Body of pancreas (tissue), 4 donors: ENCODE results near the gene HTT. TPM values are rescaled to one million over a fixed set of nuclear protein-coding genes. Genes with fewer than 3 reads are reported as not detected.
A peak's percentile ranks its signal among the peaks of the same experiment; 100 is the strongest.

Experiments
- ATAC-seq: fragments of 150-250 bp; one replicate; pipeline ENCODE4 v1.9.1; 2016
- DNase-seq, 4 donors: peaks; one replicate each; pipeline ENCODE4 v3.0.0-alpha.2; 2019
- H3K27ac ChIP-seq, 4 donors: fragments of 200-600 bp; sonication (generic); 1 replicate in 3 of 4; 2 replicates in 1 of 4; pipeline versions ENCODE4 v1.5.1 to v1.6.1; 2016 to 2019; ENCODE audit warnings: mild to moderate bottlenecking in 1 of 4, mixed read lengths in 1 of 4, moderate library complexity in 1 of 4
- H3K27me3 ChIP-seq, 2 donors: fragments of 200-600 bp; sonication (generic); one replicate each; pipeline ENCODE4 v1.6.0; 2016; ENCODE audit warnings: mild to moderate bottlenecking in 1 of 2
- H3K36me3 ChIP-seq, 2 donors: fragments of 200-600 bp; sonication (generic); replicated peaks in 1 of 2; 2 replicates each; pipeline ENCODE4 v1.5.1; 2016; ENCODE audit warnings: low read depth in 2 of 2; ENCODE audit not compliant: insufficient read depth in 1 of 2
- H3K4me1 ChIP-seq: fragments of 200-600 bp; sonication (generic); one replicate; pipeline ENCODE4 v1.6.0; 2016
- H3K4me3 ChIP-seq, 2 donors: fragments of 200-600 bp; sonication (generic); 1 replicate in 1 of 2; 2 replicates in 1 of 2; pipeline ENCODE4 v1.5.1; 2016 to 2019
- H3K9me3 ChIP-seq, 3 donors: fragments of 200-600 bp; sonication (generic); 1 replicate in 2 of 3; 2 replicates in 1 of 3; pipeline ENCODE4 v1.5.1; 2016
- CTCF ChIP-seq, 7 experiments: fragments of 450-650 bp in 4 of 7; fragments of 200-600 bp in 3 of 7; sonication (generic) in 3 of 7; IDR thresholded peaks; one replicate each; pipeline ENCODE4 v1.5.1; 2016 to 2019; ENCODE audit warnings: antibody characterized with exemption in 7 of 7
- POLR2A ChIP-seq, 3 donors: fragments of 450-650 bp; IDR thresholded peaks; one replicate each; pipeline ENCODE4 v1.6.1; 2016; ENCODE audit warnings: antibody characterized with exemption in 3 of 3, mild to moderate bottlenecking in 2 of 3
- WGBS, 2 donors: methylation state at CpG; one replicate each; pipeline ENCODE4 v1.1.5; 2017; 5-methylcytosine and 5-hydroxymethylcytosine counted together
- intact Hi-C: fragments of 100-400 bp; cut with DNase I; formaldehyde crosslinking; loops from one replicate; pipeline ENCODE4 v1.15.1; 2023
- total RNA-seq, 2 donors: library from RNA; depleted of rRNA; stranded (reverse); fragments of >200 nt; gene quantifications; one replicate each; pipeline ENCODE4 v1.1.0, GENCODE V29; 2016

Gene HTT
- total RNA-seq, 2 donors from 2014 or later = 40.5 to 115 TPM

DNA sequence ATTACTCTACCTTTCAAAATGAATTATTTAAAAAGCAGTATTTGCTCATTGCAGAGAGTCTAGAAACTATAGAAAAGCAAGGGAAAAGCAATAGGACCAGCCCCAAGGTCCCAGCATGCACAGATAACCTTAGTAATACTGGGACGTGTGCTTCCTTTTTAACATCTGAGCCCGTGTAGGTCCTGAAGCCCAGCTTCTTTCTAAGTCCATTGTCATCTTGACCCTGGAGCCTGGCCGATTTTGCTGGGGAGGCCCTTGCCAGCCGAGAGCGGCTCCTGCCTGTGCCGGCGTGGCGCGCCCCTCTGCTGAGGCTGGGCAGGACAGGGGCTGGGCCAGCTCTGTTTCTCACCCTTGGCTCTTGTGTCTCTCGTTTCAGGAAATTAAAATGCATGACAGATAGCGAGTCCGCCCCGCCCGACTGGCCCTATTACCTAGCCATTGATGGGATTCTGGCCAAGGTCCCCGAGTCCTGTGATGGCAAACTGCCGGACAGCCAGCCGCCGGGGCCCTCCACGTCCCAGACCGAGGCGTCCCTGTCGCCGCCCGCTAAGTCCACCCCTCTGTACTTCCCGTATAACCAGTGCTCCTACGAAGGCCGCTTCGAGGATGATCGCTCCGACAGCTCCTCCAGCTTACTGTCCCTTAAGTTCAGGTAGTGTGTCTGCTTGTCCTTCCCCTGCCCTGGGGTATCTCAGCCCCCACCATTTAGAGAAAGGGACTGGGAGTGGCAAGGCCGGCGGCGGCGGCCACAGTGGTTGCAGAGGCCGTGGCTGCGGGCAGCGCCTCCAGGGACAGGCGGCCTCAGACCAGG lies 178.6 kb downstream of the HTT start:
- no peak for TF ChIP-seq CTCF (IDR thresholded peaks at IDR 0.05)
- TF ChIP-seq POLR2A (IDR thresholded peaks at IDR 0.05) = no peak
- H3K9me3 ChIP-seq = no peaks in the 10 kb centered on the region
- 88 to 93% methylated on average over 32 to 38 of the region's 38 CpGs for WGBS, 2 donors
- H3K4me1 ChIP-seq = no peaks in the 10 kb centered on the region
- H3K36me3 ChIP-seq = no peaks in the 10 kb centered on the region
- H3K27me3 ChIP-seq = no peaks in the 10 kb centered on the region
- DNase-seq (peak in 3 of 4 donors; percentile 7 to 8 (median 7)), ATAC-seq (no peak)
- H3K4me3 ChIP-seq = no peak overlapping the region
- intact Hi-C loops = no loop called here
- H3K27ac ChIP-seq = no peak overlapping the region

- TF ChIP-seq CTCF (IDR thresholded peaks at IDR 0.05) (no peak), POLR2A (IDR thresholded peaks at IDR 0.05) (no peak)
- intact Hi-C loops = no loop called here
- no peaks in the 10 kb centered on the region for H3K27me3 ChIP-seq
- DNase-seq = peak in 2 of 4 donors; percentile 2 to 6
- H3K9me3 ChIP-seq = no peaks in the 10 kb centered on the region
- ATAC-seq = no peak
- H3K4me1 ChIP-seq = no peaks in the 10 kb centered on the region
- H3K36me3 ChIP-seq = no peaks in the 10 kb centered on the region
- no peak overlapping the region for H3K27ac ChIP-seq
- H3K4me3 ChIP-seq = no peak overlapping the region
- WGBS, 2 donors = 81 to 100% methylated on average over 5 to 12 of the region's 13 CpGs
These were observed 179.3 kb downstream of the HTT start for GRCh38 chr4:3253808-3254207.

GRCh38 chr4:3254302-3255131 lies 180.0 kb downstream of the HTT start:
- TF ChIP-seq POLR2A (IDR thresholded peaks at IDR 0.05) (no peak), CTCF (IDR thresholded peaks at IDR 0.05) (no peak)
- no peak overlapping the region for H3K27ac ChIP-seq
- H3K4me3 ChIP-seq = no peak overlapping the region
- ATAC-seq = no peak
- no peaks in the 10 kb centered on the region for H3K36me3 ChIP-seq
- no peaks in the 10 kb centered on the region for H3K27me3 ChIP-seq
- H3K4me1 ChIP-seq = no peaks in the 10 kb centered on the region
- DNase-seq = peak in 1 of 4 donors; percentile 3
- intact Hi-C loops = no loop called here
- H3K9me3 ChIP-seq = no peaks in the 10 kb centered on the region
- 90 to 93% methylated on average over 8 to 14 of the region's 14 CpGs for WGBS, 2 donors

GRCh38 chr4:3255611-3256186 lies 181.2 kb downstream of the HTT start:
- no peaks in the 10 kb centered on the region for H3K9me3 ChIP-seq
- intact Hi-C loops = no loop called here
- 88 to 97% methylated on average over 14 to 16 of the region's 36 CpGs for WGBS, 2 donors
- DNase-seq (no peak), ATAC-seq (no peak)
- H3K27ac ChIP-seq = no peak overlapping the region
- H3K36me3 ChIP-seq = no peaks in the 10 kb centered on the region
- H3K27me3 ChIP-seq = no peaks in the 10 kb centered on the region
- TF ChIP-seq CTCF (IDR thresholded peaks at IDR 0.05) = no peak
- TF ChIP-seq POLR2A (IDR thresholded peaks at IDR 0.05) = no peak
- H3K4me1 ChIP-seq = no peaks in the 10 kb centered on the region
- no peak overlapping the region for H3K4me3 ChIP-seq
